SU-DHL-6 (cell line): Measurements from ENCODE around the gene TP53RK.

Source experiments
- H2AFZ ChIP-seq: fragments of 200-600 bp; sonication (generic); 2 replicates; pipeline ENCODE4 v1.6.1; 2014; ENCODE audit warnings: low read depth, mild to moderate bottlenecking, moderate library complexity, mixed read lengths, antibody characterized with exemption, low read length; ENCODE audit not compliant: severe bottlenecking
- H3F3A ChIP-seq: fragments of 200-600 bp; shearing (Covaris generic); 2 replicates; pipeline ENCODE4 v1.6.0; 2016; ENCODE audit warnings: antibody characterized with exemption, mild to moderate bottlenecking; ENCODE audit not compliant: insufficient read depth
- H3K27ac ChIP-seq: fragments of 200-600 bp; sonication (generic); 2 replicates; pipeline ENCODE4 v1.5.1; 2016; ENCODE audit warnings: low read depth, mild to moderate bottlenecking, low read length, moderate library complexity, mixed read lengths
- H3K27me3 ChIP-seq: fragments of 200-600 bp; sonication (generic), shearing (Covaris generic); 2 replicates; pipeline ENCODE4 v1.6.0; 2014; ENCODE audit warnings: mild to moderate bottlenecking, low read length
- H3K36me3 ChIP-seq: fragments of 200-600 bp; sonication (generic); 2 replicates; pipeline ENCODE4 v1.6.1; 2014; ENCODE audit warnings: mild to moderate bottlenecking, low read length, mixed read lengths
- H3K4me2 ChIP-seq: fragments of 300-600, 200-600 bp; shearing (Covaris generic), sonication (generic); 2 replicates; pipeline ENCODE4 v1.6.0; 2014; ENCODE audit warnings: low read length, low read depth, mild to moderate bottlenecking; ENCODE audit not compliant: poor library complexity, severe bottlenecking
- H3K4me3 ChIP-seq: fragments of 200-600 bp; sonication (generic); 2 replicates; pipeline ENCODE4 v1.5.1; 2014; ENCODE audit warnings: antibody characterized with exemption, low read length, mild to moderate bottlenecking, mixed read lengths; ENCODE audit not compliant: insufficient read depth, poor library complexity, severe bottlenecking
- H3K79me2 ChIP-seq: fragments of 200-600 bp; sonication (generic); 2 replicates; pipeline ENCODE4 v1.6.1; 2014; ENCODE audit warnings: mild to moderate bottlenecking, low read length, moderate library complexity; ENCODE audit not compliant: insufficient read depth
- H3K9ac ChIP-seq: fragments of 200-600 bp; sonication (generic); 2 replicates; pipeline ENCODE4 v1.7.0; 2014; ENCODE audit warnings: mild to moderate bottlenecking, low read length
- H3K9me2 ChIP-seq: fragments of 200-600 bp; sonication (generic); replicated peaks from 2 replicates; pipeline ENCODE4 v1.6.1; 2014; ENCODE audit warnings: low read length; ENCODE audit not compliant: insufficient read depth
- H3K9me3 ChIP-seq: fragments of 200-600 bp; sonication (generic); 2 replicates; pipeline ENCODE4 v1.6.1; 2014; ENCODE audit warnings: low read length, mixed read lengths; ENCODE audit not compliant: insufficient read depth
- H4K20me1 ChIP-seq: fragments of 200-600 bp; sonication (generic); 2 replicates; pipeline ENCODE4 v1.6.1; 2014; ENCODE audit warnings: low read depth, mild to moderate bottlenecking, antibody characterized with exemption, low read length, moderate library complexity, mixed read lengths
- EZH2phosphoT487 ChIP-seq: fragments of 200-600 bp; sonication (generic), shearing (Covaris generic); conservative IDR thresholded peaks from 2 replicates; pipeline ENCODE4 v1.6.1; 2018; ENCODE audit warnings: mild to moderate bottlenecking, antibody characterized with exemption, low read length, moderate library complexity, mixed read lengths
- TF ChIP-seq, protein P1 (sequence below): fragments of 200-600 bp; sonication (generic); IDR thresholded peaks from one replicate; pipeline ENCODE4 v1.5.1; 2017; ENCODE audit warnings: antibody characterized with exemption, mild to moderate bottlenecking, low read length, moderate library complexity; ENCODE audit not compliant: insufficient read depth, poor library complexity, severe bottlenecking

The TP53RK gene

DNA sequence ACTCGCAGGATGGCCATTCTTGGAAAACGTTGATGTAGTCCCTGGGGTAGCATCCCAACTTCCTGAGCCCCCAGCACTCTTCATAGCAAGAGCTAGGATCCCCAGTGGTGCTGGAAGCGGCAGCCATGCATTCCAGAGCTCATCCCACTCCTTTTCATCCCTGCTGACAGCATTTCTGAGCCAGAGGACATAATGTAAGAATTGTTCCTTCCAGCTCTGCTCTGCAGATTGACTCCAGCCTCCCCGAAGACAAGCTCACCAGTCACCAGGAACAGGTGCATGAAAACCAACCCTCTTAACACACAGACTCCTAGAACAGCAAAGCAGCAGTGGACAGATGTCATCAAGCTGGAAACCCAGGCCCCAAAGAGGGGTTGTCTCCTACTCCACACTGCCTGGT lies 41.8 kb downstream of the TP53RK start:
- H3K4me2 ChIP-seq: no peak overlapping the region
- H4K20me1 ChIP-seq: no peaks in the 10 kb centered on the region
- H3K36me3 ChIP-seq: no peaks in the 10 kb centered on the region
- H3K9me2 ChIP-seq: no peaks in the 10 kb centered on the region
- H3K27ac ChIP-seq: no peak overlapping the region
- H2AFZ ChIP-seq: no peak overlapping the region
- no peaks in the 10 kb centered on the region for H3K9me3 ChIP-seq
- H3K27me3 ChIP-seq: no peaks in the 10 kb centered on the region
- H3K9ac ChIP-seq: no peak overlapping the region
- no peaks in the 10 kb centered on the region for H3F3A ChIP-seq
- no peak overlapping the region for H3K4me3 ChIP-seq
- TF ChIP-seq, protein P1, sequence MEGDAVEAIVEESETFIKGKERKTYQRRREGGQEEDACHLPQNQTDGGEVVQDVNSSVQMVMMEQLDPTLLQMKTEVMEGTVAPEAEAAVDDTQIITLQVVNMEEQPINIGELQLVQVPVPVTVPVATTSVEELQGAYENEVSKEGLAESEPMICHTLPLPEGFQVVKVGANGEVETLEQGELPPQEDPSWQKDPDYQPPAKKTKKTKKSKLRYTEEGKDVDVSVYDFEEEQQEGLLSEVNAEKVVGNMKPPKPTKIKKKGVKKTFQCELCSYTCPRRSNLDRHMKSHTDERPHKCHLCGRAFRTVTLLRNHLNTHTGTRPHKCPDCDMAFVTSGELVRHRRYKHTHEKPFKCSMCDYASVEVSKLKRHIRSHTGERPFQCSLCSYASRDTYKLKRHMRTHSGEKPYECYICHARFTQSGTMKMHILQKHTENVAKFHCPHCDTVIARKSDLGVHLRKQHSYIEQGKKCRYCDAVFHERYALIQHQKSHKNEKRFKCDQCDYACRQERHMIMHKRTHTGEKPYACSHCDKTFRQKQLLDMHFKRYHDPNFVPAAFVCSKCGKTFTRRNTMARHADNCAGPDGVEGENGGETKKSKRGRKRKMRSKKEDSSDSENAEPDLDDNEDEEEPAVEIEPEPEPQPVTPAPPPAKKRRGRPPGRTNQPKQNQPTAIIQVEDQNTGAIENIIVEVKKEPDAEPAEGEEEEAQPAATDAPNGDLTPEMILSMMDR: no peak
- no peak for TF ChIP-seq EZH2phosphoT487
- H3K79me2 ChIP-seq: no peaks in the 10 kb centered on the region

DNA sequence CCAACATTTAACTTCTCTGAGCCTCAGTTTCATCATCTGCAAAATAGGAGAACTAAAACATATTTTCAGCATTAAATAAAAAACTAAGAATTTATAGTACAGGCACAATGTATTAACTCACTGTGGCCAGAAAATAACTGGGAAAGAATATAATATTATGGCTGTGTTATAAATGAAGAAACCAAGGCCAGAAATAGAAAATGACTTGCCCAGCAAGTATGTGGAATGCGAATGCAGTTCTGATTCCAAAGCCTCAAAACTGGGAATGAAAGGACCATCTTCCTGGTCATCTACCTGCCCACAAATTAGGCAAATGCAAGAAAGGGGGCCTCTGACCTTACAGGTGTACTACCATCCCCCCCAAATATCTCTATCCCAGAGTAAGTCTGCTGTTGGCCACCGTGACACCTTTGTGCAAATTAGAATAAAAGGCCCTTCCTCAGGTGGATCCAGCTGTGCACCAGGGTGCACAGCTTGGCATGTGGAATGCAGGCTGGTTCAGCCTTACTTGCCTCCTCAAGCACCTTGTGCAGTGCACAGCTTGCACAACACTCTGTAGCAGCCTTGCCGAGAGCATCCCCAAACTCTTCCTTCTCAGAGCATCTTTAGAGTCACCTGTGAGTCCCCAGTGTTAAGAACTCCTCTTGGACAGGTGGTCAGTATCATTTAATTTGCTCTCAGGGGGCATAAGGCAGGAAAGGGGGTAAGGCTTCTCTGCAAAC lies 42.4 kb downstream of the TP53RK start:
- Histone ChIP-seq H3K9me3 (no peaks in the 10 kb centered on the region), H2AFZ (no peak overlapping the region), H4K20me1 (no peaks in the 10 kb centered on the region), H3K4me2 (no peak overlapping the region), H3F3A (no peaks in the 10 kb centered on the region), H3K27me3 (no peaks in the 10 kb centered on the region), H3K79me2 (no peaks in the 10 kb centered on the region), H3K9me2 (no peaks in the 10 kb centered on the region), H3K27ac (no peak overlapping the region), H3K36me3 (no peaks in the 10 kb centered on the region), H3K4me3 (no peak overlapping the region), H3K9ac (no peak overlapping the region)
- TF ChIP-seq, protein P1: no peak
- TF ChIP-seq EZH2phosphoT487: no peak

DNA sequence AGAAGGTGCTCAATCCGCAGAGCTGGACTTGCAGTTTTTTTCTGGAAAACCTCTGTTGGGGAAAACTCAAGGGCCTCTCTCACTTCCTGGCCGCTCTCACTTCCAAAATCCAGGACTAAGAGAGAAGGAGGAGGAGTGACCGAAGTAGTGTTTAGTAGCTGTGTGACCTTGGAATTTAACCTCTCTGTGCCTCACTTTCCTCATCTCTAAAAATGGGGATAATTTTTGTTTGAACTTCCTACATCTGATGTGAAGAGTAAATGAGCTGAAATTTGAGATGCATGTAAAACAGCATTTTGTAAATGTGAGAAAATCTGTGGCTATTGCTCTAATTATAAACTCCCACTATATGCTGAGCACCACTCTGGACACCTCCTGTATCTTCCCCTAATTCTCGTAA lies 43.1 kb downstream of the TP53RK start:
- Histone ChIP-seq H3K79me2 (no peaks in the 10 kb centered on the region), H4K20me1 (no peaks in the 10 kb centered on the region), H3K27ac (no peak overlapping the region), H3K4me2 (no peak overlapping the region), H2AFZ (no peak overlapping the region), H3K4me3 (no peak overlapping the region), H3K9me2 (no peaks in the 10 kb centered on the region), H3F3A (no peaks in the 10 kb centered on the region), H3K36me3 (no peaks in the 10 kb centered on the region), H3K9ac (no peak overlapping the region), H3K27me3 (no peaks in the 10 kb centered on the region), H3K9me3 (no peaks in the 10 kb centered on the region)
- TF ChIP-seq, protein P1: no peak
- no peak for TF ChIP-seq EZH2phosphoT487
